H1 (cell line): Measurements from ENCODE around the gene COG4.

Source experiments
- CHD2 ChIP-seq: IDR thresholded peaks from 2 replicates; pipeline ENCODE4 v1.6.1; 2012; ENCODE audit warnings: low read length, improper control_type of control experiment
- CHD7 ChIP-seq: fragments of 300-600 bp; sonication (generic); IDR thresholded peaks from 2 replicates; pipeline ENCODE4 v1.7.1; 2012; ENCODE audit warnings: low read length, moderate library complexity, mild to moderate bottlenecking, inconsistent platforms; ENCODE audit not compliant: insufficient replicate concordance
- CTCF ChIP-seq, 3 experiments: IDR thresholded peaks; 1 replicate in 2 of 3; 2 replicates in 1 of 3; pipeline versions ENCODE4 v1.5.1 to v1.6.1; 2011; ENCODE audit warnings: low read length in 3 of 3, mild to moderate bottlenecking in 3 of 3, inconsistent platforms in 2 of 3, low read depth in 1 of 3, moderate library complexity in 1 of 3; ENCODE audit not compliant: insufficient read depth in 1 of 3; ENCODE audit errors: control extremely low read depth in 1 of 3
- E2F6 ChIP-seq: IDR thresholded peaks from 2 replicates; pipeline ENCODE4 v1.6.1; 2012; ENCODE audit warnings: inconsistent platforms
- EP300 ChIP-seq, 2 experiments: IDR thresholded peaks; 1 replicate in 1 of 2; 2 replicates in 1 of 2; pipeline ENCODE4 v1.6.1; 2011 to 2012; ENCODE audit warnings: low read depth in 2 of 2, low read length in 2 of 2, mild to moderate bottlenecking in 2 of 2, borderline replicate concordance in 1 of 2, inconsistent platforms in 1 of 2, moderate library complexity in 1 of 2
- EZH2 ChIP-seq: fragments of 200-600 bp; sonication (generic); IDR thresholded peaks from 2 replicates; pipeline ENCODE4 v1.7.1; 2012; ENCODE audit warnings: low read depth, mild to moderate bottlenecking, moderate library complexity, low read length, inconsistent platforms; ENCODE audit not compliant: severe bottlenecking
- GABPA ChIP-seq: IDR thresholded peaks from 2 replicates; pipeline ENCODE4 v1.6.1; 2011; ENCODE audit warnings: mild to moderate bottlenecking, low read length, moderate library complexity, borderline replicate concordance; ENCODE audit not compliant: insufficient read depth
- HDAC6 ChIP-seq: IDR thresholded peaks from one replicate; pipeline ENCODE4 v1.7.1; 2012; ENCODE audit warnings: low read depth, mild to moderate bottlenecking, inconsistent platforms, low read length, moderate library complexity
- NRF1 ChIP-seq: IDR thresholded peaks from 2 replicates; pipeline ENCODE4 v1.6.1; 2011; ENCODE audit warnings: mild to moderate bottlenecking, low read depth, low read length, improper control_type of control experiment
- POLR2AphosphoS5 ChIP-seq: IDR thresholded peaks from 2 replicates; pipeline ENCODE4 v1.6.1; 2011; ENCODE audit warnings: low read depth, low read length
- RAD21 ChIP-seq, 2 experiments: IDR thresholded peaks in 1 of 2; conservative IDR thresholded peaks in 1 of 2; 2 replicates each; pipeline ENCODE4 v1.6.1; 2011; ENCODE audit warnings: low read depth in 2 of 2, low read length in 2 of 2, improper control_type of control experiment in 1 of 2, inconsistent platforms in 1 of 2, mild to moderate bottlenecking in 1 of 2, moderate library complexity in 1 of 2
- SP1 ChIP-seq: IDR thresholded peaks from 2 replicates; pipeline ENCODE4 v1.6.1; 2011; ENCODE audit warnings: low read depth, low read length
- YY1 ChIP-seq: IDR thresholded peaks from 2 replicates; pipeline ENCODE4 v1.6.1; 2011; ENCODE audit warnings: low read depth, mild to moderate bottlenecking, low read length

- TF ChIP-seq CTCF (IDR thresholded peaks at IDR 0.05; ENCODE audit: control extremely low read depth in 1 of 3, insufficient read depth in 1 of 3, low read depth in 1 of 3, low read length in 3 of 3) (no peak), EZH2 (no peak), YY1 (no peak), POLR2AphosphoS5 (no peak), NRF1 (no peak), SP1 (no peak), CHD7 (no peak), RAD21 (IDR thresholded peaks at IDR 0.05 in 1 of 2, conservative IDR thresholded peaks at IDR 0.05 in 1 of 2; ENCODE audit: low read depth in 2 of 2, low read length in 2 of 2) (no peak), EP300 (IDR thresholded peaks at IDR 0.05; ENCODE audit: borderline replicate concordance in 1 of 2, low read depth in 2 of 2, low read length in 2 of 2) (no peak), CHD2 (no peak), HDAC6 (no peak), GABPA (no peak), E2F6 (no peak)
Measured at GRCh38 chr16:70475054-70475871, 48.1 kb downstream of the COG4 start.
